SU-DHL-6 (cell line): ENCODE measurements around the gene ARL4A.

Experiments
- H2AFZ ChIP-seq: fragments of 200-600 bp; sonication (generic); 2 replicates; pipeline ENCODE4 v1.6.1; 2014; ENCODE audit warnings: low read depth, mild to moderate bottlenecking, moderate library complexity, mixed read lengths, antibody characterized with exemption, low read length; ENCODE audit not compliant: severe bottlenecking
- H3F3A ChIP-seq: fragments of 200-600 bp; shearing (Covaris generic); 2 replicates; pipeline ENCODE4 v1.6.0; 2016; ENCODE audit warnings: antibody characterized with exemption, mild to moderate bottlenecking; ENCODE audit not compliant: insufficient read depth
- H3K27ac ChIP-seq: fragments of 200-600 bp; sonication (generic); 2 replicates; pipeline ENCODE4 v1.5.1; 2016; ENCODE audit warnings: low read depth, mild to moderate bottlenecking, low read length, moderate library complexity, mixed read lengths
- H3K27me3 ChIP-seq: fragments of 200-600 bp; sonication (generic), shearing (Covaris generic); 2 replicates; pipeline ENCODE4 v1.6.0; 2014; ENCODE audit warnings: mild to moderate bottlenecking, low read length
- H3K36me3 ChIP-seq: fragments of 200-600 bp; sonication (generic); 2 replicates; pipeline ENCODE4 v1.6.1; 2014; ENCODE audit warnings: mild to moderate bottlenecking, low read length, mixed read lengths
- H3K4me2 ChIP-seq: fragments of 300-600, 200-600 bp; shearing (Covaris generic), sonication (generic); 2 replicates; pipeline ENCODE4 v1.6.0; 2014; ENCODE audit warnings: low read length, low read depth, mild to moderate bottlenecking; ENCODE audit not compliant: poor library complexity, severe bottlenecking
- H3K4me3 ChIP-seq: fragments of 200-600 bp; sonication (generic); 2 replicates; pipeline ENCODE4 v1.5.1; 2014; ENCODE audit warnings: antibody characterized with exemption, low read length, mild to moderate bottlenecking, mixed read lengths; ENCODE audit not compliant: insufficient read depth, poor library complexity, severe bottlenecking
- H3K79me2 ChIP-seq: fragments of 200-600 bp; sonication (generic); 2 replicates; pipeline ENCODE4 v1.6.1; 2014; ENCODE audit warnings: mild to moderate bottlenecking, low read length, moderate library complexity; ENCODE audit not compliant: insufficient read depth
- H3K9ac ChIP-seq: fragments of 200-600 bp; sonication (generic); 2 replicates; pipeline ENCODE4 v1.7.0; 2014; ENCODE audit warnings: mild to moderate bottlenecking, low read length
- H3K9me2 ChIP-seq: fragments of 200-600 bp; sonication (generic); replicated peaks from 2 replicates; pipeline ENCODE4 v1.6.1; 2014; ENCODE audit warnings: low read length; ENCODE audit not compliant: insufficient read depth
- H3K9me3 ChIP-seq: fragments of 200-600 bp; sonication (generic); 2 replicates; pipeline ENCODE4 v1.6.1; 2014; ENCODE audit warnings: low read length, mixed read lengths; ENCODE audit not compliant: insufficient read depth
- H4K20me1 ChIP-seq: fragments of 200-600 bp; sonication (generic); 2 replicates; pipeline ENCODE4 v1.6.1; 2014; ENCODE audit warnings: low read depth, mild to moderate bottlenecking, antibody characterized with exemption, low read length, moderate library complexity, mixed read lengths
- CTCF ChIP-seq: fragments of 200-600 bp; sonication (generic); IDR thresholded peaks from one replicate; pipeline ENCODE4 v1.5.1; 2017; ENCODE audit warnings: antibody characterized with exemption, mild to moderate bottlenecking, low read length, moderate library complexity; ENCODE audit not compliant: insufficient read depth, poor library complexity, severe bottlenecking
- EZH2phosphoT487 ChIP-seq: fragments of 200-600 bp; sonication (generic), shearing (Covaris generic); conservative IDR thresholded peaks from 2 replicates; pipeline ENCODE4 v1.6.1; 2018; ENCODE audit warnings: mild to moderate bottlenecking, antibody characterized with exemption, low read length, moderate library complexity, mixed read lengths

Gene ARL4A

GRCh38 chr7:12695965-12696364 lies 8.5 kb downstream of the ARL4A start:
- Histone ChIP-seq H3K79me2 (no peaks in the 10 kb centered on the region), H3F3A (no peaks in the 10 kb centered on the region)
- no peak for TF ChIP-seq EZH2phosphoT487
- TF ChIP-seq CTCF, result no peak

GRCh38 chr7:12699299-12699698 lies 11.9 kb downstream of the ARL4A start:
- no peaks in the 10 kb centered on the region for H3K9me3 ChIP-seq

More at GRCh38 chr7:12695965-12696364, 8.5 kb downstream of the ARL4A start:
- no peaks in the 10 kb centered on the region for H3K9me2 ChIP-seq
- H3K9me3 ChIP-seq, result no peaks in the 10 kb centered on the region
- H3K27ac ChIP-seq, result no peak overlapping the region
- no peak overlapping the region for H3K4me3 ChIP-seq
- H3K27me3 ChIP-seq, result no peaks in the 10 kb centered on the region
- H3K36me3 ChIP-seq, result no peaks in the 10 kb centered on the region
- no peaks in the 10 kb centered on the region for H4K20me1 ChIP-seq
- H2AFZ ChIP-seq, result no peak overlapping the region
- no peak overlapping the region for H3K4me2 ChIP-seq
- H3K9ac ChIP-seq, result no peak overlapping the region

GRCh38 chr7:12701433-12701832 lies 14.0 kb downstream of the ARL4A start:
- Histone ChIP-seq H3K27ac (no peak overlapping the region), H3K9me3 (no peaks in the 10 kb centered on the region)

More at GRCh38 chr7:12699299-12699698, 11.9 kb downstream of the ARL4A start:
- no peaks in the 10 kb centered on the region for H3K79me2 ChIP-seq
- H3K27me3 ChIP-seq, result no peaks in the 10 kb centered on the region
- H3K9ac ChIP-seq, result no peak overlapping the region
- no peaks in the 10 kb centered on the region for H4K20me1 ChIP-seq
- TF ChIP-seq CTCF (no peak), EZH2phosphoT487 (no peak)
- no peak overlapping the region for H3K4me2 ChIP-seq
- H3K27ac ChIP-seq, result no peak overlapping the region
- no peak overlapping the region for H2AFZ ChIP-seq
- no peaks in the 10 kb centered on the region; the same call in 1 of the 2 replicates for H3K36me3 ChIP-seq
- H3K4me3 ChIP-seq, result no peak overlapping the region
- H3F3A ChIP-seq, result no peaks in the 10 kb centered on the region
- H3K9me2 ChIP-seq, result no peaks in the 10 kb centered on the region

More at GRCh38 chr7:12701433-12701832, 14.0 kb downstream of the ARL4A start:
- H3K79me2 ChIP-seq, result no peaks in the 10 kb centered on the region
- no peaks in the 10 kb centered on the region for H3F3A ChIP-seq
- H3K4me3 ChIP-seq, result no peak overlapping the region
- TF ChIP-seq EZH2phosphoT487 (no peak), CTCF (no peak)
- no peaks in the 10 kb centered on the region for H3K9me2 ChIP-seq
- no peak overlapping the region for H3K4me2 ChIP-seq
- no peaks in the 10 kb centered on the region; the same call in 1 of the 2 replicates for H3K36me3 ChIP-seq
- no peaks in the 10 kb centered on the region for H4K20me1 ChIP-seq
- no peaks in the 10 kb centered on the region for H3K27me3 ChIP-seq
- no peak overlapping the region for H2AFZ ChIP-seq
- H3K9ac ChIP-seq, result no peak overlapping the region
